NCI-H510A treated with DMSO at 0.1 percent for 48 hours (cell line): Measurements from ENCODE around the gene AP1G2.
A peak's percentile ranks its signal among the peaks of the same experiment; 100 is the strongest.
"Not testable (repeated sequence)": the region's sequence is repeated elsewhere in the genome, so short reads cannot be mapped to it uniquely, and the experiment has no call there.

ENCODE experiments used
- DNase-seq: peaks from one replicate; lab custom pipeline; 2025; lab: John Stamatoyannopoulos, UW

AP1G2 gene

GRCh38 chr14:23539248-23540140, 28.1 kb downstream of the AP1G2 start:
- DNase-seq: peak; percentile 56

DNA sequence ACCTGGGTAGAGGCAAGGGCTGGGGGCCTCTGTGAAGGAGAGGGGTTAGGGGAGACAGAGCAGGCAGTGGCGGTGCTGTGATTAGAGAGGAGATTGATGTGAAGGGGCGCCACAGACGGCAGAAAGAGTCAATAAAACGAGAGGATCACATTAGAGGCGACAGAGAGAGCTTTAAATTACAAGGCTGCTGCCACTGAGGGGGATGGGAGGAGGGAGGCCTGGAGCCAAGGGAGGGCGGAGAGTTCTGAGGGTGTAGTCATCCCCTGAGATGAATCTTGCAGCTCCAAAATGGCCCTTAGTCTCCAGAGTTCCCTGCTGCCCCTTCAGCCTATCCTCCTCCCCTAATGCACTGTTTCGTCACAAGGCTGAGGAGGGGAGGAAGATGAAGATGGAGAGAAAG, 28.8 kb downstream of the AP1G2 start:
- no peak for DNase-seq

DNA sequence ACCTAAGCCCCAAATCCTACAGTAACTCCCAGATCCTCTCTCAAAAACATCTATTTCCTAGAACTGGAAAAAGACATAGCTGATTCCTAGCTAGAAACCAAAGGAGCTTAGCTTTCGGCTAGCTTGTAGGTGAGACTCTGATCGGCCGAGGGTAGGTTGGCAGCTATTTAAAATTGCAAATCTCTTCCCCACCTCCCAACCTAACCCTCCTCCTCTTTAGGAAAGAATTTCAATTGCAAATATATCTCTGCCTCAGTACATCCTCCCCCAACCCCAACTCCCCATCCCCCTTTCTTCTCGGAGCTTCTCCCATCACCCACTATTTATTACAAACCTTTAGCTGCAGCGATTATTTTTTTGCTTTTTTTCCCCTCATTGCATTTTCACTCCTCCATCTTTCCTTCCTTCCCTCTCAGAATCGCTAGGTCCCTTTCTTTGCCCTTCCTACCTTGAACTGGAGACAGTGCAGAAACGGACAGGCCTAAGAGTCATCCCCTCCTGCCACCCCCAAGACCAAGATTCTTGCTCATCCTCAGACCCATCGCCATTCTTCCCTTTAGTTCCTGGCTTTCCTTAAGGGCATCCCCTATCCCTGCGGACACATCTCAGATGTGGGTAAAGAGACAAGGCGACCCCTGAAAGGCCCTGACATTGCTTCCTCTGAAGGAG, 29.4 kb downstream of the AP1G2 start:
- DNase-seq: no peak

DNA sequence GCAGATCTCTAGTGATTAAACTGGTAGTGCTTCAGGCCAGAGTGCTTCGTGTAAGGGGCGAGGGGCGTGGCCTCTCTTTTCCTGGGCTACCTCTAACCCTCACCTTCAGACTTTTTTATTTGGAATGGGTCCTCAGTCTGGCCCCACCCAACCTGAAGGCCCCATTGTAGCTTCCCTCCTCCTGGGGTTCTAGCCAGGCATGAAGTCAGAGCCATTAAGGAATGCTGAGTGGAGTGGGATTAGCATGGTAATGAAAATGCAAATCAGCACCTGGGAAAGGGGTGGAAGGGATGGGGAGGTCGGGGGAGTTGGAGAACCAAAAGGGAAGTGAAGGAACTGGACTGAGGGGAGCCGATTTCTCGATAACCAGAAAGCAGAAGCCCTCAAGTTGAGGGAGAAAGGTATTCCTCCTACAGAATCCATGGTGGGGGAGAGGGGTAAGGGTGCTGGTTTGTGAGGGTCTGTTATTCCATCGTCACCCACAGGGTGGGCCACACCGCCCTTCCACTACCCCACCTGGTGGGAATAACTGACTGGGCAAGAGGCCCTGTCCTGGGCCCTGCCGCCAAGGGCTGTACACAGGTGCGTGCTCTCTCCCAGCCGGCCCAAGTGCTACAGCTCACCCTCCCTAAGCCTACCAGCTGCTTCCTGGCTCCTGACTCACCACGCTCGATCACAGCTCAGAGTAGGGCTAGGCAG, 30.1 kb downstream of the AP1G2 start:
- DNase-seq: no peak

DNA sequence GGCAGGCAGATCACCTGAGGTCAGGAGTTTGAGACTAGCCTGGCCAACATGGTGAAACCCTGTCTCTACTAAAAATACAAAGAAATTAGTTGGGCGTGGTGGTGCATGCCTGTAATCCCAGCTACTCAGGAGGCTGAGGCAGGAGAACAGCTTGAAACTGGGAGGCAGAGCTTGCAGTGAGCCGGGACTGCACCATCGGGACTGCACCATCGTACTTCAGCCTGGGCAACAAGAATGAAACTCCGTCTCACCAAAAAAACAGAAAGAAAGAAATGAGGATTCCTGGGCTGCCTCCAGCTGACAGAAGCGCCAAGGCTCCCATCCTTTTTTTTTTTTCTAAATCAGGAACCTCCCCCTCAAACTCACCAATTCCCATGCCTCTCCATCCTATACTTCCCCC, 30.7 kb downstream of the AP1G2 start:
- DNase-seq: not testable (repeated sequence)

DNA sequence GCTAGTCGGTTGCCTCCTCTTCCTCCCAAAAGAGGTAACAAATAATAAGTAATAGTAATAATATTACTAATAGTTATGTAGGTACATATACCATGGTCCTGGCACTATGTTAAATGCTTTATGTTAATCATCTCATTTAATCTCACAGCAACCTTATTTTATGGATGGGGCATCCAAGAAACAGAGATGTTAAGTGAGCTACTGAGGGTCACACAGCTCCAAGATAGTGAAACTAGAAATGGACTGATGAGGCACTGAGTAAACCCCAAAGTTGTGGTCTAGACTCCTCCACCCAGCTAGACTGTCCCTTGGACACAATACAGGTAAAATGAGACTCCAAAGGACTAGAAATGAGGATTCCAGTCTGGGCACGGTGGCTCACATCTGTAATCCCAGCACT, 31.1 kb downstream of the AP1G2 start:
- no peak for DNase-seq

DNA sequence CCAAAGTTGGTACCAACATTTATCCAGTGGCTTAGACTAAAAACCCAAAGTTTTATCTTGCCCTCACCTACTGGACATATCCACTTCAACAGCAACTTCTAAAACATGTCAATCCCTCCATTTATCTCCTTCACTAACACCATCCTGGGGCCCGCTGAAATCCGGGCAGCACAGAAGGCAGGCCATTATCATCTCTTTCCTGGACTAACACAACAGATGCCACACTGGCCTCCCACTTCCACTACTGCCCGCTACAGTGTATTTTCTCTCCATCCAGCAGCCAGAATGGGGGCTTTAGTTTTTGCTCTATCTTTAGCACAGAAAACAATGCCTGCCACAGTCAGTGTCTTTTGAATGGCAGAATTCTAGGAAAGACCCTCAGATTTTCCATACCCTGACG, 31.6 kb downstream of the AP1G2 start:
- DNase-seq: no peak

- no peak for DNase-seq
These were observed 33.7 kb downstream of the AP1G2 start for GRCh38 chr14:23533652-23534435.

DNA sequence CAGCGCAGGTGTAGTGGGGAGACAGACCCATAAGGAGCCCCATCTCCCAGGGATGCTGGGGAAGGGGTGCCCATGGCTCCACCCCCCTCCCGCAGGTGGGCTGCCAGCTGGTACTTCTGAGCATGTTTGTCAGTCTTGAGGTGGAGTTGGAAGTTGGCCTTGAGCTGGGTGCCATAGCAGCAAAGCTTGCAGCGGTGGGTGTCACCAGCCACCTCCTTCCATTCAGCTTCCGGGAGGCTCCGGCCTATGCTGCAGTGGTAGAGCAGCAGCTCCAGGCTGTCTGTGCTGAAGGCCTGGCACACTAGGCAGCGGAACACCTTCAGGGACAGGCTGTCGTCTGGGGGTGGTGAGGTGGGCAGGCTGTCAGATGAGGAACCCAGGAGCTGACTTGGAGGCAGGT, 34.9 kb downstream of the AP1G2 start:
- no peak for DNase-seq

GRCh38 chr14:23531391-23531790, 36.2 kb downstream of the AP1G2 start:
- DNase-seq: no peak

DNA sequence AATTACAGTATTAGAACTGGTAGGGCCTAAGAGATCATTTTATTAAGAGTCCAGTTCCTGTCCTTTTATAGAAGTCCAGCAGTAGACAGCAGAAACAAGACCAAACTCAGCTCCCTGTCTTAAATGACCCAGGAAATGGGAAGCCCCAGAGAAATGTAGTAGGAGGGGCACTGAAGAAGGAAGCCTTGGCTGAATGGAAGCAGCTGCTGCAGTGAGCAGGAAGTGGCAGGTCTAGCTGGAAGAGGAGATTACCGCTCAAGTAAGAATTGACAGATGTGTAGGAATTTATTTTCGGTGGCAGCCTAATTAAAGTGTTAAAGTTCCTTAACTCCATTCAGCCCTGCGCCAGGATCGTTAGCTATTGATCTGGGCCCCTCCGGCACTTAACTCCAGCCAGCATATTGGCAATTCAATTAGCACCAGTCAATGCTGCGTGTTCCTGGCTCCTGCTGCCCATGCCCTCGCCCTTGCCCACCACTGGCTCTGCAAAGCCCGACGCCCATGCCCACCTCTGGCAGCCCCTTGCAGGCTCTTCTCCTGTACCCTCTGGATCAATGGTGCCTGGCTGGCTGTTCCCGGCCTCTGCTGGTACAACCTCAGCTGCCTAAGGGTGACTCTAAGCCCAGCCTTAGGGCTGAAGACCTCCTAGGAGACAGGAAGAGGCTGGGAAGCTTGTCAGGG, 37.1 kb downstream of the AP1G2 start:
- peak; percentile 22 for DNase-seq

- no peak for DNase-seq
These were observed 38.6 kb downstream of the AP1G2 start for GRCh38 chr14:23529016-23529415.

GRCh38 chr14:23528555-23528954, 39.0 kb downstream of the AP1G2 start:
- DNase-seq: no peak

DNA sequence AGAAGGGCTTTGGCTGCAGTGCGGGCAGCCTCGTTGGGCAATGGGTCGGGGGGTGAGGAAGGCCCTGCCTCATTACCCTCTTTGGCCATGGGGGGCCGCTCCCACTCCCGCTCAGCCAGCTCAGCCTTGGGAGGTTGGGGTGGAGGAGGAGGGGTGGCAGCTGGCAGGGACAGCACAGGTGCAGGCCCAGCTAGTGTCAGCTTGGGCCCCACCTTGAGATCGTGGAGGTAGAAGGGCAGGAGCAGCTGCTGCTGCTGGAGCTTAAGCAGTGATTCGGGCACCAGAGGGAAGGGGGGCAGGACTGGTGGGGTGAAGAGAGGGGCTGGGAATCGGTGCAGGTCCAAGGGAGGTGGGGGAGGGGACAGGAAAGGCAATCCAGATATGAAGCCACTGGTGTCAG, 42.0 kb downstream of the AP1G2 start:
- DNase-seq: no peak

GRCh38 chr14:23524954-23525353, 42.6 kb downstream of the AP1G2 start:
- no peak for DNase-seq

DNA sequence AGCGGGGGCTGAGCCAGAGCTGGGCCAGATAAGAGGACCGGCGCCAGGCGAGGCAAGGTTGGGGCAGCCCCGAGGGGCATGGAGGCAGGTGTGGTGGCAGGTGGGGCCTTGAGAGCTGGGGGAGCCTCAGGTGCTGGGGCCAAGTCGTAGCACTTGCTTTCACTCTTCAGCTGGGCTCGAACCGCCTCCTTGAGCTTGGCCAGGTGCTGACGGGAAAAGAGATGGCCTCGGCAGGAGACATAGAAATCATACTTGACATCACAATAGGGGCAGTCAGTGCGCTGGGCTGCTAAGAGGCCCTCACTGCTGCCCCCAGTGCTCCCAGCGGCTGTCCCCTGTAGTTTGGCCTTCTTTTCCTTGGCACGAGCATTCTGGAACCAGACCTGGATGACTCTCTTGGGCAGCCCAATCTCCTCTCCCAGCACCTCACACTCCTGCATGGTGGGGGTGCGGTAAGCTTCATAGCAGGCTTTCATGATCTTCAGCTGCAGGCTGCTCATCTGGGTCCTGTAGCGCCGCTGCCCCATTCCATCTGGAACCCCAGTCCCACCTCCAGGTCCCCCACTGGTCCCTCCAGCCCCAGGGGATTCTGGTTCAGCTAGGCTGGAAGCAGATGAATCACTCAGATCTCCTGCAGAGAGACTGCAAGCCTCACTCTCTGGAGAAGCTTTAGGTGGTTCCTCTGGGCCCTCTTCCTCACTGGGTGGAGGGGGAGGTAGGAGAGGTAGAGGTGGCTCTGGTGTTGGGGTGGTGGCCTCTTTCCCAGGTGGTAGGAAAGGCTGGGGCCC, 44.2 kb downstream of the AP1G2 start:
- no peak for DNase-seq

GRCh38 chr14:23522643-23523198, 44.9 kb downstream of the AP1G2 start:
- no peak for DNase-seq

GRCh38 chr14:23521785-23522640, 45.6 kb downstream of the AP1G2 start:
- DNase-seq: no peak

GRCh38 chr14:23520899-23521533, 46.6 kb downstream of the AP1G2 start:
- DNase-seq: no peak
